ENCODE results near the gene CNRIP1. TPM values are rescaled to one million over a fixed set of nuclear protein-coding genes. Genes with fewer than 3 reads are reported as not detected.

CNRIP1 gene
- total and polyA plus RNA-seq, 2 donors from 2014 or later: 8.7 to 14.1 TPM

DNA sequence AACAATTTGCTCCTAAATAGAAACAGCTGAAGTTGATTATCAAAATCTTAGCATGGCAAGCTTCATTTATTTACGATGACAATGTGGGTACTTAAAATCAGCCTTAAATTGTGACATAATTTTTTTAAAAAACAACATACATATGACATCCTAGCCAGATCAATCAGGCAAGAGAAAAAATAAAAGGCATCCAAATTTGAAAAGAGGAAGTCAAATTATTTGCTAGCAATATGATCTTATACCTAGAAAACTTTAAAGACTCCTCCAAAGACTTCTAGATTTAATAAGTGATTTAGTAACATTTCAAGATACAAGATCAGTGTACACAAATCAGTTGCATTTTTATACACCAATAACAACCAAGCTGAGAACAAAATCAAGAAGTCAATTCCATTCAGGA is 53.1 kb downstream of the CNRIP1 start:
- Histone ChIP-seq H3K9ac (ENCODE audit: low read length in 3 of 3) (no peak overlapping the region), H3K4me3 (ENCODE audit: low read length in 3 of 3) (no peak overlapping the region), H3K27ac (ENCODE audit: low read depth in 2 of 2, low read length in 2 of 2) (no peak overlapping the region), H3K9me3 (ENCODE audit: control insufficient read depth in 2 of 3, insufficient read depth in 1 of 3, low read length in 3 of 3) (no peaks in the 10 kb centered on the region), H3K4me1 (ENCODE audit: control insufficient read depth in 2 of 3, insufficient read depth in 2 of 3, low read depth in 1 of 3, low read length in 3 of 3) (no peaks in the 10 kb centered on the region), H3K27me3 (ENCODE audit: control insufficient read depth, insufficient read depth, low read length) (no peaks in the 10 kb centered on the region), H3K36me3 (ENCODE audit: control insufficient read depth in 2 of 3, insufficient read depth in 3 of 3, low read length in 3 of 3) (no peaks in the 10 kb centered on the region)
- TF ChIP-seq, protein P1, sequence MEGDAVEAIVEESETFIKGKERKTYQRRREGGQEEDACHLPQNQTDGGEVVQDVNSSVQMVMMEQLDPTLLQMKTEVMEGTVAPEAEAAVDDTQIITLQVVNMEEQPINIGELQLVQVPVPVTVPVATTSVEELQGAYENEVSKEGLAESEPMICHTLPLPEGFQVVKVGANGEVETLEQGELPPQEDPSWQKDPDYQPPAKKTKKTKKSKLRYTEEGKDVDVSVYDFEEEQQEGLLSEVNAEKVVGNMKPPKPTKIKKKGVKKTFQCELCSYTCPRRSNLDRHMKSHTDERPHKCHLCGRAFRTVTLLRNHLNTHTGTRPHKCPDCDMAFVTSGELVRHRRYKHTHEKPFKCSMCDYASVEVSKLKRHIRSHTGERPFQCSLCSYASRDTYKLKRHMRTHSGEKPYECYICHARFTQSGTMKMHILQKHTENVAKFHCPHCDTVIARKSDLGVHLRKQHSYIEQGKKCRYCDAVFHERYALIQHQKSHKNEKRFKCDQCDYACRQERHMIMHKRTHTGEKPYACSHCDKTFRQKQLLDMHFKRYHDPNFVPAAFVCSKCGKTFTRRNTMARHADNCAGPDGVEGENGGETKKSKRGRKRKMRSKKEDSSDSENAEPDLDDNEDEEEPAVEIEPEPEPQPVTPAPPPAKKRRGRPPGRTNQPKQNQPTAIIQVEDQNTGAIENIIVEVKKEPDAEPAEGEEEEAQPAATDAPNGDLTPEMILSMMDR (IDR thresholded peaks at IDR 0.05; ENCODE audit: borderline replicate concordance, extremely low read depth, insufficient read depth): no peak
- DNase-seq (no peak), FAIRE-seq (no peak)
- intact Hi-C loops (cut with DNase I): no loop called here

DNA sequence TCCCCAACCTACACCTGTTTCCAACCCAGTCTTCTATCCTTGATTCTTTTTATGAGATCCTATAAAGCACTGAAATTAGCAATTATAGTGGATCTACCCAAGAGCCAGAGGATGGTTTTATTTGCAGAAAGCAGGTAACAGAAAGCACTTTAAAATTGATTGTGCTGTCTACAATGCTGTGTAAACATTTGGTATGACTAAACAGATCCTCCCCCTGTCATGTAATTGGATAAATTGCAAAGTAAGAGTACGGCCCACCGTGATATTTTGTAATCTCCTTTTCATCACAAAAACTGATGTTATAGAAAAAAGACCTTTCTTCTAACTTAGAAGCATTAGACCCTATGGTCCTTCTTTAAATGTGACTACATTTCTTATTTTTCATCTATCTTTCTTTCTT is 56.1 kb downstream of the CNRIP1 start:
- no peak for DNase-seq
- Histone ChIP-seq H3K27ac (ENCODE audit: low read depth in 2 of 2, low read length in 2 of 2) (no peak overlapping the region), H3K36me3 (ENCODE audit: control insufficient read depth in 2 of 3, insufficient read depth in 3 of 3, low read length in 3 of 3) (no peaks in the 10 kb centered on the region), H3K4me1 (ENCODE audit: control insufficient read depth in 2 of 3, insufficient read depth in 2 of 3, low read depth in 1 of 3, low read length in 3 of 3) (no peaks in the 10 kb centered on the region), H3K9ac (ENCODE audit: low read length in 3 of 3) (no peak overlapping the region), H3K9me3 (ENCODE audit: control insufficient read depth in 2 of 3, insufficient read depth in 1 of 3, low read length in 3 of 3) (no peaks in the 10 kb centered on the region), H3K27me3 (ENCODE audit: control insufficient read depth, insufficient read depth, low read length) (no peaks in the 10 kb centered on the region), H3K4me3 (ENCODE audit: low read length in 3 of 3) (no peak overlapping the region)
- intact Hi-C loops (cut with DNase I): no loop called here
- FAIRE-seq: no peak
- TF ChIP-seq, protein P1 (IDR thresholded peaks at IDR 0.05; ENCODE audit: borderline replicate concordance, extremely low read depth, insufficient read depth): no peak

DNA sequence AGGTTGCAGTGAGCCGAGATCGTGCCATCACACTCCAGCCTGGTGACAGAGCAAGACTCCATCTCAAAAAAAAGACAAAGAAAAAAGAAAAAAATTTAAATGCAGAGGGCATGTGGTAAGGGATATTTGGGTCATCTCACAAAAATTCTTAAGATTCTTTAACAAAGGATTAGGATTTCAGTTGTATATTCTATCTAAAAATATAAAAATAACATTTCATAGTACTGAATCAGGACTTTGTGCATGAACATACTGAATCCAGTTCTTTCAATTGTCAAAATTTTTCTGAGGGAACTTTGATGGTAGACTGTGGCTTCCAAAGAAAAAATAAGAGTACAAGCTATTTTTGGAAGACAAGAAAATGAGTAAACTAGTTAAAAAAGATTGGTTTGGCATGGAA is 60.9 kb downstream of the CNRIP1 start:
- Histone ChIP-seq H3K4me3 (ENCODE audit: low read length in 3 of 3) (no peak overlapping the region), H3K9me3 (ENCODE audit: control insufficient read depth in 2 of 3, insufficient read depth in 1 of 3, low read length in 3 of 3) (no peaks in the 10 kb centered on the region), H3K36me3 (ENCODE audit: control insufficient read depth in 2 of 3, insufficient read depth in 3 of 3, low read length in 3 of 3) (no peaks in the 10 kb centered on the region), H3K27ac (ENCODE audit: low read depth in 2 of 2, low read length in 2 of 2) (no peak overlapping the region), H3K27me3 (ENCODE audit: control insufficient read depth, insufficient read depth, low read length) (no peaks in the 10 kb centered on the region), H3K9ac (ENCODE audit: low read length in 3 of 3) (no peak overlapping the region), H3K4me1 (ENCODE audit: control insufficient read depth in 2 of 3, insufficient read depth in 2 of 3, low read depth in 1 of 3, low read length in 3 of 3) (no peaks in the 10 kb centered on the region)
- FAIRE-seq (no peak), DNase-seq (no peak)
- TF ChIP-seq, protein P1 (IDR thresholded peaks at IDR 0.05; ENCODE audit: borderline replicate concordance, extremely low read depth, insufficient read depth): no peak
- intact Hi-C loops (cut with DNase I): no loop called here

DNA sequence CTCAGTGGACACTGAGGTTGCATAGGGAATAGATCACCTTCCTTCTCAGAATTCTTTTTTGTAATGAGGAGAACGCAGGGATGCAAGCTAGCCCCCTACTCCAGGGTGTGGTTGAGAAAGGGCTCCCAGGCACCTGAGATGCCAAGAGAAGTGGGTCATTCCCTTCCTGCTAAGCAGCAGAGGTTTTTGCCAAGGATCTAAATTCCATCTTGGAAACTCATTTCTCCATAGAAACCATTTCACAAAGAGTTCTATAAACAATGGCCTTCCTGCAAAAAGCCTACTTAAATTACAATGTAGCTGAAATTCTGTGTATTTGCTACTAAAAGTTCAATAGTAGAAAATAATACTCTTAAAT is 63.7 kb downstream of the CNRIP1 start:
- DNase-seq: no peak
- FAIRE-seq: no peak
- H3K27ac ChIP-seq (ENCODE audit: low read depth in 2 of 2, low read length in 2 of 2): no peak overlapping the region
- no peaks in the 10 kb centered on the region for H3K36me3 ChIP-seq (ENCODE audit: control insufficient read depth in 2 of 3, insufficient read depth in 3 of 3, low read length in 3 of 3)
- TF ChIP-seq, protein P1 (IDR thresholded peaks at IDR 0.05; ENCODE audit: borderline replicate concordance, extremely low read depth, insufficient read depth): no peak
- H3K27me3 ChIP-seq (ENCODE audit: control insufficient read depth, insufficient read depth, low read length): no peaks in the 10 kb centered on the region
- H3K9ac ChIP-seq (ENCODE audit: low read length in 3 of 3): no peak overlapping the region
- no peaks in the 10 kb centered on the region for H3K4me1 ChIP-seq (ENCODE audit: control insufficient read depth in 2 of 3, insufficient read depth in 2 of 3, low read depth in 1 of 3, low read length in 3 of 3)
- H3K4me3 ChIP-seq (ENCODE audit: low read length in 3 of 3): no peak overlapping the region
- no peaks in the 10 kb centered on the region for H3K9me3 ChIP-seq (ENCODE audit: control insufficient read depth in 2 of 3, insufficient read depth in 1 of 3, low read length in 3 of 3)
- intact Hi-C loops (cut with DNase I): no loop called here
